Motor neuron (in vitro differentiated cells): ENCODE data around the gene KRR1. TPM values are rescaled to one million over a fixed set of nuclear protein-coding genes. Genes with fewer than 3 reads are reported as not detected.

ENCODE experiments used
- total RNA-seq, 8 experiments: library from RNA; unstranded; fragments of 300-600 nt; gene quantifications; 2 replicates each; pipeline versions ENCODE4 v1.2.3 to v1.2.4, GENCODE V29; 2022

The KRR1 gene
- total RNA-seq, 8 experiments from 2014 or later: 21.1 to 60.7 (median 33.4) TPM

Other genes starting within 250 kb of the KRR1 start
- 10 to 100 TPM in 1 of 8 experiments, 1 to 10 TPM in 3, under 1 TPM in 4; 0.41 to 16.0 (median 3.0) TPM for gene CAPS2, start 181.3 kb downstream of the KRR1 start, total RNA-seq
- gene GLIPR1L1, start 176.9 kb downstream of the KRR1 start, total RNA-seq: 1 to 10 TPM in 1 of 8 experiments, under 1 TPM in 2, not detected in 5; 0.43 to 1.4 (median 0.81) TPM
- 1 to 10 TPM in 2 of 8 experiments, under 1 TPM in 4, not detected in 2; 0.08 to 3.1 (median 0.38) TPM for gene GLIPR1L2, start 120.5 kb downstream of the KRR1 start, total RNA-seq
- 10 to 100 TPM in 1 of 8 experiments, 1 to 10 TPM in 7; 1.1 to 26.1 (median 3.3) TPM for gene GLIPR1, start 30.9 kb downstream of the KRR1 start, total RNA-seq